ENCODE results near the gene ATP6V0A1. TPM values are rescaled to one million over a fixed set of nuclear protein-coding genes. Genes with fewer than 3 reads are reported as not detected.
A peak's percentile ranks its signal among the peaks of the same experiment; 100 is the strongest.

The ATP6V0A1 gene
- total RNA-seq, 1 donor from 2014 or later: 78.6 TPM

- no peak overlapping the region for H3K27ac ChIP-seq (ENCODE audit: low read depth, low read length)
- H3K36me3 Mint-ChIP-seq (ENCODE audit: low read depth, unreplicated experiment): peaks cover 24% of the 10 kb centered on the region
- no peak for DNase-seq (ENCODE audit: low read depth)
These were observed 55.6 kb downstream of the ATP6V0A1 start for GRCh38 chr17:42514279-42514678.

GRCh38 chr17:42514867-42515266, 56.2 kb downstream of the ATP6V0A1 start:
- no peaks in the 10 kb centered on the region for H3K9me3 Mint-ChIP-seq (ENCODE audit: unreplicated experiment)
- Histone ChIP-seq H3K79me2 (ENCODE audit: insufficient read depth, low read length) (no peaks in the 10 kb centered on the region), H3K9ac (ENCODE audit: low read length) (no peak overlapping the region), H3K9me3 (ENCODE audit: insufficient read depth, low read depth, low read length) (no peaks in the 10 kb centered on the region), H3K27ac (ENCODE audit: low read depth, low read length) (no peak overlapping the region), H3K36me3 (ENCODE audit: insufficient read depth, low read length) (peaks cover 6% of the 10 kb centered on the region), H2AFZ (ENCODE audit: low read depth, low read length) (no peak overlapping the region), H3K4me2 (ENCODE audit: low read length) (no peak overlapping the region), H3K4me1 (ENCODE audit: insufficient read depth, low read length) (peaks cover 32% of the 10 kb centered on the region), H4K20me1 (ENCODE audit: insufficient read depth, low read length) (no peaks in the 10 kb centered on the region), H3K27me3 (ENCODE audit: insufficient read depth, low read length) (no peaks in the 10 kb centered on the region), H3K4me3 (ENCODE audit: insufficient read depth, low read depth, low read length) (no peak overlapping the region)
- TF ChIP-seq EZH2 (IDR thresholded peaks at IDR 0.05; ENCODE audit: insufficient read depth, low read length): no peak
- TF ChIP-seq CTCF (IDR thresholded peaks at IDR 0.05; ENCODE audit: insufficient read depth, low read depth, low read length): no peak
- no peaks in the 10 kb centered on the region for H3K27me3 Mint-ChIP-seq (ENCODE audit: low read depth, unreplicated experiment)
- peaks cover 41% of the 10 kb centered on the region for H3K4me1 Mint-ChIP-seq (ENCODE audit: low read depth, unreplicated experiment)
- DNase-seq (ENCODE audit: low read depth) (no peak), FAIRE-seq (no peak)
- peaks cover 18% of the 10 kb centered on the region for H3K36me3 Mint-ChIP-seq (ENCODE audit: low read depth, unreplicated experiment)
- no peak overlapping the region for H3K4me3 Mint-ChIP-seq (ENCODE audit: unreplicated experiment)
- peak overlapping the region; percentile 66 for H3K27ac Mint-ChIP-seq (ENCODE audit: unreplicated experiment)

More at GRCh38 chr17:42514279-42514678, 55.6 kb downstream of the ATP6V0A1 start:
- Mint-ChIP-seq H3K27ac (ENCODE audit: unreplicated experiment) (no peak overlapping the region), H3K4me1 (ENCODE audit: low read depth, unreplicated experiment) (peaks cover 35% of the 10 kb centered on the region), H3K27me3 (ENCODE audit: low read depth, unreplicated experiment) (no peaks in the 10 kb centered on the region), H3K9me3 (ENCODE audit: unreplicated experiment) (no peaks in the 10 kb centered on the region), H3K4me3 (ENCODE audit: unreplicated experiment) (no peak overlapping the region)
- no peak overlapping the region for H3K4me3 ChIP-seq (ENCODE audit: insufficient read depth, low read depth, low read length)
- no peaks in the 10 kb centered on the region for H3K79me2 ChIP-seq (ENCODE audit: insufficient read depth, low read length)
- H3K4me1 ChIP-seq (ENCODE audit: insufficient read depth, low read length): peaks cover 26% of the 10 kb centered on the region
- H3K27me3 ChIP-seq (ENCODE audit: insufficient read depth, low read length): no peaks in the 10 kb centered on the region
- no peak overlapping the region for H3K4me2 ChIP-seq (ENCODE audit: low read length)
- no peak overlapping the region for H3K9ac ChIP-seq (ENCODE audit: low read length)
- no peak for FAIRE-seq
- H3K36me3 ChIP-seq (ENCODE audit: insufficient read depth, low read length): peaks cover 12% of the 10 kb centered on the region
- TF ChIP-seq EZH2 (IDR thresholded peaks at IDR 0.05; ENCODE audit: insufficient read depth, low read length) (no peak), CTCF (IDR thresholded peaks at IDR 0.05; ENCODE audit: insufficient read depth, low read depth, low read length) (no peak)
- H3K9me3 ChIP-seq (ENCODE audit: insufficient read depth, low read depth, low read length): no peaks in the 10 kb centered on the region
- H2AFZ ChIP-seq (ENCODE audit: low read depth, low read length): no peak overlapping the region
- no peaks in the 10 kb centered on the region for H4K20me1 ChIP-seq (ENCODE audit: insufficient read depth, low read length)

GRCh38 chr17:42517516-42517915, 58.8 kb downstream of the ATP6V0A1 start:
- H3K9me3 ChIP-seq (ENCODE audit: insufficient read depth, low read depth, low read length): no peaks in the 10 kb centered on the region
- H2AFZ ChIP-seq (ENCODE audit: low read depth, low read length): no peak overlapping the region
- H3K9ac ChIP-seq (ENCODE audit: low read length): peak overlapping the region; percentile 84
- no peaks in the 10 kb centered on the region for H4K20me1 ChIP-seq (ENCODE audit: insufficient read depth, low read length)
- peaks cover 56% of the 10 kb centered on the region for H3K4me1 ChIP-seq (ENCODE audit: insufficient read depth, low read length)
- peak overlapping the region; percentile 1 for H3K4me3 Mint-ChIP-seq (ENCODE audit: unreplicated experiment)
- peaks cover 8% of the 10 kb centered on the region for H3K36me3 Mint-ChIP-seq (ENCODE audit: low read depth, unreplicated experiment)
- peaks cover 67% of the 10 kb centered on the region for H3K4me1 Mint-ChIP-seq (ENCODE audit: low read depth, unreplicated experiment)
- H3K4me2 ChIP-seq (ENCODE audit: low read length): peak overlapping the region; percentile 79
- H3K36me3 ChIP-seq (ENCODE audit: insufficient read depth, low read length): no peaks in the 10 kb centered on the region
- H3K27me3 Mint-ChIP-seq (ENCODE audit: low read depth, unreplicated experiment): no peaks in the 10 kb centered on the region
- peak; percentile 81 for DNase-seq (ENCODE audit: low read depth)
- H3K27ac Mint-ChIP-seq (ENCODE audit: unreplicated experiment): peak overlapping the region; percentile 100
- no peaks in the 10 kb centered on the region for H3K79me2 ChIP-seq (ENCODE audit: insufficient read depth, low read length)
- H3K9me3 Mint-ChIP-seq (ENCODE audit: unreplicated experiment): no peaks in the 10 kb centered on the region
- H3K4me3 ChIP-seq (ENCODE audit: insufficient read depth, low read depth, low read length): peak overlapping the region; percentile 19
- H3K27ac ChIP-seq (ENCODE audit: low read depth, low read length): peak overlapping the region; percentile 100
- H3K27me3 ChIP-seq (ENCODE audit: insufficient read depth, low read length): no peaks in the 10 kb centered on the region
- no peak for TF ChIP-seq EZH2 (IDR thresholded peaks at IDR 0.05; ENCODE audit: insufficient read depth, low read length)
- peak; percentile 95 for TF ChIP-seq CTCF (IDR thresholded peaks at IDR 0.05; ENCODE audit: insufficient read depth, low read depth, low read length)
- no peak for FAIRE-seq
